Esophagus squamous epithelium (tissue), 5 donors: ENCODE measurements around the gene NKX2-1. TPM values are rescaled to one million over a fixed set of nuclear protein-coding genes. Genes with fewer than 3 reads are reported as not detected.
"Not testable (repeated sequence)": the region's sequence is repeated elsewhere in the genome, so short reads cannot be mapped to it uniquely, and the experiment has no call there.

Experiments used
- DNase-seq: peaks from one replicate; lab custom pipeline; 2025; lab: John Stamatoyannopoulos, UW
- H3K27ac ChIP-seq, 4 donors: fragments of 200-600 bp; sonication (generic); one replicate each; pipeline ENCODE4 v1.5.1; 2016 to 2019; ENCODE audit warnings: mild to moderate bottlenecking in 1 of 4
- H3K27me3 ChIP-seq, 4 donors: fragments of 200-600 bp; sonication (generic); 1 replicate in 3 of 4; 2 replicates in 1 of 4; pipeline versions ENCODE4 v1.5.1 to v1.6.0; 2017 to 2021; ENCODE audit warnings: antibody characterized with exemption in 1 of 4
- H3K36me3 ChIP-seq, 3 donors: fragments of 200-600 bp; sonication (generic); one replicate each; pipeline ENCODE4 v1.5.1; 2016 to 2019
- H3K4me1 ChIP-seq, 3 donors: fragments of 200-600 bp; sonication (generic); one replicate each; pipeline ENCODE4 v1.5.1; 2017 to 2019
- H3K4me3 ChIP-seq, 4 donors: fragments of 200-600 bp; sonication (generic); 1 replicate in 3 of 4; 2 replicates in 1 of 4; pipeline ENCODE4 v1.5.1; 2016 to 2019; ENCODE audit warnings: mild to moderate bottlenecking in 2 of 4, moderate library complexity in 1 of 4
- H3K9me3 ChIP-seq, 3 donors: fragments of 200-600 bp; sonication (generic); one replicate each; pipeline ENCODE4 v1.5.1; 2016 to 2019
- POLR2A ChIP-seq, 4 donors: fragments of 450-650 bp; IDR thresholded peaks; one replicate each; pipeline ENCODE4 v1.6.1; 2017; ENCODE audit warnings: antibody characterized with exemption in 4 of 4, mild to moderate bottlenecking in 4 of 4, moderate library complexity in 3 of 4
- WGBS, 2 donors: methylation state at CpG; one replicate each; pipeline ENCODE4 v1.1.5; 2018; 5-methylcytosine and 5-hydroxymethylcytosine counted together
- intact Hi-C: fragments of 100-400 bp; cut with DNase I; formaldehyde crosslinking; loops from one replicate; pipeline ENCODE4 v1.15.0; 2022
- total RNA-seq, 4 donors: library from RNA; depleted of rRNA; stranded (reverse); fragments of >200 nt; gene quantifications; one replicate each; pipeline ENCODE4 v1.1.0, GENCODE V29; 2016
- TF ChIP-seq, protein P1 (sequence below), 6 experiments: fragments of 450-650 bp in 4 of 6; fragments of 200-600 bp in 2 of 6; sonication (generic) in 2 of 6; IDR thresholded peaks; one replicate each; pipeline ENCODE4 v1.5.1; 2016 to 2019; ENCODE audit warnings: antibody characterized with exemption in 6 of 6, mild to moderate bottlenecking in 4 of 6, moderate library complexity in 4 of 6
- donor health status: DM: yes; HTN: yes; CAD: no.

Gene NKX2-1
- total RNA-seq, 4 donors from 2014 or later = not detected

DNA sequence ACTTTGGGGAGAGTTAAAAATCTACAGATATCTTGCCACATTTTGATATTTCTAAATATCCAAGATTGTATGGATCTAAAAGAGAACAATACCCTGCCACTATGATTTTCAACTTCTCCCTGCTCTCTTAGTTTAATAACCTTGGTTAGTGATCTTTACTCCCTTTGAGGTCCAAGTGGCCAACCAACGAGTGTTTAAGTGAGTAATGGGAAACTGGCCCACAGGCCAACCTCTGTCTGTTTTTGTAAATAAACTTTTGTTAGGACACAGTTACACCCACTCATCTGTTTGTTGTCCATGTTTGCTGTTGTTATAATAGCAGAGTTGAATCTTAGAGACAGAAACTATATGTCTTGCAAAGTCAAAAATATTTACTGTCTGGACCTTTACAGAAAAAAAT, 30.9 kb upstream of the NKX2-1 start:
- intact Hi-C loops = no loop called here
- no peak for DNase-seq
- Histone ChIP-seq H3K27me3 (peaks cover 0 to 33% (median 0%) of the 10 kb centered on the region in 4 donors), H3K4me1 (no peaks in the 10 kb centered on the region), H3K4me3 (no peak overlapping the region), H3K27ac (no peak overlapping the region), H3K36me3 (no peaks in the 10 kb centered on the region), H3K9me3 (no peaks in the 10 kb centered on the region)
- TF ChIP-seq, protein P1, sequence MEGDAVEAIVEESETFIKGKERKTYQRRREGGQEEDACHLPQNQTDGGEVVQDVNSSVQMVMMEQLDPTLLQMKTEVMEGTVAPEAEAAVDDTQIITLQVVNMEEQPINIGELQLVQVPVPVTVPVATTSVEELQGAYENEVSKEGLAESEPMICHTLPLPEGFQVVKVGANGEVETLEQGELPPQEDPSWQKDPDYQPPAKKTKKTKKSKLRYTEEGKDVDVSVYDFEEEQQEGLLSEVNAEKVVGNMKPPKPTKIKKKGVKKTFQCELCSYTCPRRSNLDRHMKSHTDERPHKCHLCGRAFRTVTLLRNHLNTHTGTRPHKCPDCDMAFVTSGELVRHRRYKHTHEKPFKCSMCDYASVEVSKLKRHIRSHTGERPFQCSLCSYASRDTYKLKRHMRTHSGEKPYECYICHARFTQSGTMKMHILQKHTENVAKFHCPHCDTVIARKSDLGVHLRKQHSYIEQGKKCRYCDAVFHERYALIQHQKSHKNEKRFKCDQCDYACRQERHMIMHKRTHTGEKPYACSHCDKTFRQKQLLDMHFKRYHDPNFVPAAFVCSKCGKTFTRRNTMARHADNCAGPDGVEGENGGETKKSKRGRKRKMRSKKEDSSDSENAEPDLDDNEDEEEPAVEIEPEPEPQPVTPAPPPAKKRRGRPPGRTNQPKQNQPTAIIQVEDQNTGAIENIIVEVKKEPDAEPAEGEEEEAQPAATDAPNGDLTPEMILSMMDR (IDR thresholded peaks at IDR 0.05) = no peak
- no peak for TF ChIP-seq POLR2A (IDR thresholded peaks at IDR 0.05)
- 7 to 8% methylated on average over 1 of the region's 1 CpG for WGBS, 2 donors

DNA sequence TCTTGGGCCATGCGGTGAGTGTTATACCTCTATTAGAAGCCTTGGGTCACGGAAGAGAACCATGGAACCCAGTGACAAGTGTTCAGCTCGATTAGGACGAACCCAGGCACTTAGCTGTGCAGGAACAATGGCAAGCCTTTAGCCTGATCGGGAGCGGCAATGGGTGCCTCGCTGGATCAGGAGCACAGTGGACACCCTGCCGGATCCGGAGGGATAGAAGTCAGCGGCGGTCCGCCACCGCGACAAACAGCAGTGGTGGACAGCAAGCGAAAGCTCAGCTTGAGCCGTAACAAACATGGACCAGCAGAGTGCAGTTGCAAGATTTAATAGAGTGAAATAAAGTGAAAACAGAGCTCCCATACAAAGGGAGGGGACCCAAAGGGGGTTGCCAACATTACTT, 24.2 kb upstream of the NKX2-1 start:
- H3K4me1 ChIP-seq, H3K27ac ChIP-seq, intact Hi-C loops, DNase-seq, H3K36me3 ChIP-seq, H3K4me3 ChIP-seq, H3K9me3 ChIP-seq: not testable (repeated sequence)
- WGBS, 2 donors = 89 to 93% methylated on average over 15 to 16 of the region's 16 CpGs
- H3K27me3 ChIP-seq = peaks cover 0 to 54% (median 0%) of the 10 kb centered on the region in 4 donors

DNA sequence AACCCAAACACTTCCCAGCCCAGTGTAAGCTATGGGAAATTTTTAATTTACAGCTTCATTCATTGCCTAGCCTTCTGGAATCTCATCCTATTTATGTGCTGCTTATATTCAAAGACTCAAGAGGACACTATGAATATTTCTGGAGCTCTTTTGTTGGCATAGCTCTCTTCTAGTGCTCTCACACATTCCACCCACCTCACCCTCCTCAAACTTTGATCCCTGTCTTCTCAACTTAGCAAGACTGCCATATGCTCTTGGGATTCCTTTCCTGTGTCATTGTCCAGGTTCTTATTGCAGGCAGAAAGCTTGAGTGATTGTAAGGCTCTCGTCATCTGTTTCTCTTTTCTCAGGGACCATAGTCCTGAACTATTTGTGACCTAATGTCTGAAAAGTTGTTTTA, 18.0 kb upstream of the NKX2-1 start:
- TF ChIP-seq, protein P1 (IDR thresholded peaks at IDR 0.05) = no peak
- TF ChIP-seq POLR2A (IDR thresholded peaks at IDR 0.05) = no peak
- H3K4me1 ChIP-seq = no peaks in the 10 kb centered on the region
- DNase-seq = no peak
- no peak overlapping the region for H3K27ac ChIP-seq
- H3K4me3 ChIP-seq = no peak overlapping the region
- no peaks in the 10 kb centered on the region for H3K36me3 ChIP-seq
- peaks cover 0 to 73% (median 0%) of the 10 kb centered on the region in 4 donors for H3K27me3 ChIP-seq
- H3K9me3 ChIP-seq = peaks cover 0 to 6% (median 0%) of the 10 kb centered on the region in 3 donors
- 81 to 95% methylated on average over 1 of the region's 1 CpG for WGBS, 2 donors
- intact Hi-C loops = no loop called here

DNA sequence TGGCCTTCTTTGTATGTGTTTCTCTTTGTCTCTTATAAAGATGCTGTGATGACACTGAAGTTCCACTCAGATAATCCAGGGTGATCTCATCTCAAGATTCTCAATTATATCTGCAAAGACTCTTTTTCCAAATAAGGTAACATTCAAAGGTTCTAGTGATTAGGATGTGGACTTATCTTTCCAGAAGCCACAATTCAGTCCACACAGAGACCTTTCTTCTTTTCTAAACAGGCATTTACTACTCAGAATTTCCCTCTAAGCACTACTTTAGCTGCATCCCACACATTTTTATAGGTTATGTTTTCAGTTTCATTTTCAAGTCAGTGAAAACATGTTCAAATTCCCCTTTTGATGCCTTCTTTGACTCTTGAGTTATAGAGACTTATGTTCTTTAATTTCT, 9.0 kb upstream of the NKX2-1 start:
- no peaks in the 10 kb centered on the region for H3K36me3 ChIP-seq

DNA sequence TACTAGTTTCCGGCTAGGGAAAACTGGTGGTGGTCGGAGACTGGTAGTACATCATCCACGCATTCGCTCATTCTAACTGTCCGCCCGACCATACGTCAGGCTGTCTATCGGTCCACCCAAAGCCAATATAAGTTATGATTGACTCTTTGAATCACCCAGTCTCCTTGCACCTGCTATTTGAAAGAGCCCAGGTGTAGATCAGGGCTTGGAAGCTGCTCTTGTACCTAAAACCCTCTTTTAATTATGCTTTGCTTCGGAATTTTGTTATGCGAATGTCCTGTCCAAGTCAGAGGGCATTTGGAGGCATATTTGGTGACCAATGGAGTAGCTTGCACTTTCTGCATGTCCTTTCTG, 5.7 kb upstream of the NKX2-1 start:
- H3K4me3 ChIP-seq = no peak overlapping the region
- no peak for DNase-seq
- no peaks in the 10 kb centered on the region for H3K9me3 ChIP-seq
- intact Hi-C loops = no loop called here
- H3K4me1 ChIP-seq = peaks cover 9 to 43% (median 13%) of the 10 kb centered on the region in 3 donors
- peaks cover 33 to 97% (median 39%) of the 10 kb centered on the region in 4 donors for H3K27me3 ChIP-seq
- 4 to 15% methylated on average over 7 to 8 of the region's 10 CpGs for whole genome bisulfite sequencing, 2 donors
- TF ChIP-seq POLR2A (IDR thresholded peaks at IDR 0.05) = no peak
- TF ChIP-seq, protein P1 (IDR thresholded peaks at IDR 0.05) = no peak
- no peaks in the 10 kb centered on the region for H3K36me3 ChIP-seq
- no peak overlapping the region for H3K27ac ChIP-seq

More for the DNA sequence above, 9.0 kb upstream of the NKX2-1 start:
- no peak overlapping the region for H3K4me3 ChIP-seq
- intact Hi-C loops = no loop called here
- peaks cover 0 to 18% (median 7%) of the 10 kb centered on the region in 3 donors for H3K4me1 ChIP-seq
- no peak for TF ChIP-seq POLR2A (IDR thresholded peaks at IDR 0.05)
- TF ChIP-seq, protein P1 (IDR thresholded peaks at IDR 0.05) = no peak
- peaks cover 0 to 4% (median 0%) of the 10 kb centered on the region in 3 donors for H3K9me3 ChIP-seq
- no peak overlapping the region for H3K27ac ChIP-seq
- DNase-seq = no peak
- H3K27me3 ChIP-seq = peaks cover 10 to 91% (median 17%) of the 10 kb centered on the region in 4 donors
